Kasumi-1 (cell line): ENCODE measurements around the gene THSD7B.

Source experiments
- DNase-seq, 2 experiments: peaks; one replicate each; lab custom pipeline; 2025; lab: John Stamatoyannopoulos, UW

The THSD7B gene

GRCh38 chr2:137387044-137387443, 621.7 kb downstream of the THSD7B start:
- no peak for DNase-seq

- no peak for DNase-seq
Observed at GRCh38 chr2:137405496-137405895, 640.2 kb downstream of the THSD7B start.

GRCh38 chr2:137411585-137411984, 646.2 kb downstream of the THSD7B start:
- DNase-seq = no peak

GRCh38 chr2:137420744-137421143, 655.4 kb downstream of the THSD7B start:
- no peak for DNase-seq

- DNase-seq = no peak
Observed at GRCh38 chr2:137435162-137435561, 669.8 kb downstream of the THSD7B start.

- no peak for DNase-seq
Observed at GRCh38 chr2:137437386-137437785, 672.0 kb downstream of the THSD7B start.

- no peak for DNase-seq
Observed at GRCh38 chr2:137444970-137445369, 679.6 kb downstream of the THSD7B start.

- no peak for DNase-seq
Observed at GRCh38 chr2:137449454-137449853, 684.1 kb downstream of the THSD7B start.

- DNase-seq = no peak
Observed at GRCh38 chr2:137454886-137455285, 689.5 kb downstream of the THSD7B start.

GRCh38 chr2:137467246-137467862, 702.0 kb downstream of the THSD7B start:
- peak; percentile 72 to 74 for DNase-seq

GRCh38 chr2:137493261-137493660, 727.9 kb downstream of the THSD7B start:
- DNase-seq = no peak

GRCh38 chr2:137500599-137500998, 735.3 kb downstream of the THSD7B start:
- no peak for DNase-seq

GRCh38 chr2:137507237-137507636, 741.9 kb downstream of the THSD7B start:
- no peak for DNase-seq

GRCh38 chr2:137508739-137509384, 743.5 kb downstream of the THSD7B start:
- DNase-seq = no peak

- no peak for DNase-seq
Observed at GRCh38 chr2:137511526-137511925, 746.2 kb downstream of the THSD7B start.

- DNase-seq = no peak
Observed at GRCh38 chr2:137521653-137522619, 756.6 kb downstream of the THSD7B start.

GRCh38 chr2:137522620-137523011, 757.3 kb downstream of the THSD7B start:
- no peak for DNase-seq

- no peak for DNase-seq
Observed at GRCh38 chr2:137523931-137524330, 758.6 kb downstream of the THSD7B start.

GRCh38 chr2:137525132-137525531, 759.8 kb downstream of the THSD7B start:
- DNase-seq = no peak

- no peak for DNase-seq
Observed at GRCh38 chr2:137525641-137526190, 760.4 kb downstream of the THSD7B start.

- no peak for DNase-seq
Observed at GRCh38 chr2:137535897-137536296, 770.6 kb downstream of the THSD7B start.

GRCh38 chr2:137539336-137539735, 774.0 kb downstream of the THSD7B start:
- no peak for DNase-seq
